Endothelial cell of umbilical vein (primary cell): ENCODE results near the gene VPS9D1. TPM values are rescaled to one million over a fixed set of nuclear protein-coding genes. Genes with fewer than 3 reads are reported as not detected.

ENCODE experiments used
- BruUV-seq: library from RNA; stranded (reverse); fragments of 400-500 nt; replicated peaks from 2 replicates; lab custom pipeline; 2021; lab: Mats Ljungman, UMichigan
- CTCF ChIA-PET: fragments of 300-600, 350-600 bp; sonication (Branson Sonifier 250); formaldehyde crosslinking; loops from one replicate; lab custom pipeline; 2021; ENCODE audit warnings: antibody characterized with exemption, inconsistent platforms; lab: Charles Lee
- POLR2A ChIA-PET: fragments of 300-600, 350-600 bp; sonication (Branson Sonifier 250); formaldehyde crosslinking; loops from one replicate; lab custom pipeline; 2021; ENCODE audit warnings: antibody characterized with exemption, inconsistent platforms; lab: Charles Lee
- DNase-seq: peaks from one replicate; pipeline ENCODE4 v3.0.0-alpha.2; 2011; ENCODE audit warnings: low read depth, low spot score
- FAIRE-seq: peaks from 2 replicates; lab custom pipeline; 2011; peaks lifted over from hg19 to GRCh38; lab: Jason Lieb, UNC
- H2AFZ ChIP-seq: 2 replicates; pipeline ENCODE4 v1.6.0; 2012; ENCODE audit warnings: low read depth, low read length, control low read depth, inconsistent platforms
- H3K27ac ChIP-seq: 2 replicates; pipeline ENCODE4 v1.5.1; 2011; ENCODE audit warnings: low read depth, mild to moderate bottlenecking, control low read depth, low read length, moderate library complexity; ENCODE audit not compliant: insufficient read depth
- H3K27me3 ChIP-seq, 2 experiments: 2 replicates each; pipeline versions ENCODE4 v1.6.0 to v1.6.1; 2011; ENCODE audit warnings: low read length in 2 of 2, mixed read lengths in 1 of 2; ENCODE audit not compliant: control insufficient read depth in 2 of 2, insufficient read depth in 2 of 2
- H3K36me3 ChIP-seq, 2 experiments: 2 replicates in 1 of 2; 3 replicates in 1 of 2; pipeline ENCODE4 v1.5.1; 2011; ENCODE audit warnings: low read length in 2 of 2, mild to moderate bottlenecking in 1 of 2, moderate library complexity in 1 of 2; ENCODE audit not compliant: control insufficient read depth in 2 of 2, insufficient read depth in 2 of 2; ENCODE audit errors: extremely low read depth in 1 of 2
- H3K4me1 ChIP-seq: 3 replicates; pipeline ENCODE4 v1.5.1; 2011; ENCODE audit warnings: mild to moderate bottlenecking, low read length; ENCODE audit not compliant: control insufficient read depth, insufficient read depth; ENCODE audit errors: extremely low read depth
- H3K4me2 ChIP-seq: 2 replicates; pipeline ENCODE4 v1.6.1; 2011; ENCODE audit warnings: low read length, control low read depth, mixed read lengths; ENCODE audit not compliant: insufficient read depth
- H3K4me3 ChIP-seq, 3 experiments: fragments of 200-600 bp in 1 of 3; sonication (generic), shearing (Covaris generic) in 1 of 3; replicated peaks in 1 of 3; 2 replicates each; pipeline ENCODE4 v1.5.1; 2011 to 2016; ENCODE audit warnings: control low read depth in 3 of 3, low read length in 3 of 3, mild to moderate bottlenecking in 2 of 3, inconsistent platforms in 1 of 3, low read depth in 1 of 3, moderate library complexity in 1 of 3; ENCODE audit not compliant: insufficient read depth in 1 of 3
- H3K79me2 ChIP-seq: 2 replicates; pipeline ENCODE4 v1.6.0; 2012; ENCODE audit warnings: low read length, inconsistent platforms; ENCODE audit not compliant: control insufficient read depth, insufficient read depth
- H3K9ac ChIP-seq: replicated peaks from 2 replicates; pipeline ENCODE3; 2011; ENCODE audit warnings: low read length, control low read depth; ENCODE audit not compliant: insufficient read depth; ENCODE audit errors: extremely low read depth
- H3K9me1 ChIP-seq: replicated peaks from 3 replicates; pipeline ENCODE4 v1.6.0; 2011; ENCODE audit warnings: mild to moderate bottlenecking, low read length; ENCODE audit not compliant: control insufficient read depth, insufficient read depth; ENCODE audit errors: extremely low read depth
- H3K9me3 ChIP-seq: replicated peaks from 2 replicates; pipeline ENCODE4 v1.5.1; 2012; ENCODE audit warnings: low read length, inconsistent platforms; ENCODE audit not compliant: control insufficient read depth, insufficient read depth
- H4K20me1 ChIP-seq: replicated peaks from 2 replicates; pipeline ENCODE3; 2011; ENCODE audit warnings: mild to moderate bottlenecking, low read length; ENCODE audit not compliant: control insufficient read depth, insufficient read depth; ENCODE audit errors: extremely low read depth
- EZH2 ChIP-seq: IDR thresholded peaks from 2 replicates; pipeline ENCODE4 v1.6.1; 2012; ENCODE audit warnings: borderline replicate concordance, low read depth, mild to moderate bottlenecking, moderate library complexity, low read length, inconsistent platforms; ENCODE audit not compliant: severe bottlenecking
- FOS ChIP-seq: IDR thresholded peaks from 2 replicates; pipeline ENCODE4 v1.6.1; 2011; ENCODE audit warnings: mild to moderate bottlenecking, low read length, moderate library complexity, borderline replicate concordance; ENCODE audit not compliant: insufficient read depth
- GATA2 ChIP-seq: IDR thresholded peaks from 2 replicates; pipeline ENCODE4 v1.7.0; 2011; ENCODE audit warnings: low read depth, mild to moderate bottlenecking, moderate library complexity, mixed read lengths, low read length; ENCODE audit not compliant: insufficient read length, insufficient read depth
- JUN ChIP-seq: IDR thresholded peaks from 2 replicates; pipeline ENCODE4 v1.6.1; 2011; ENCODE audit warnings: borderline replicate concordance, low read depth; ENCODE audit not compliant: insufficient read length, insufficient read depth
- MYC ChIP-seq: IDR thresholded peaks from one replicate; pipeline ENCODE4 v1.6.1; 2011; ENCODE audit warnings: mild to moderate bottlenecking, low read depth, low read length
- POLR2A ChIP-seq: IDR thresholded peaks from 2 replicates; pipeline ENCODE4 v1.6.1; 2012; ENCODE audit warnings: low read depth, mild to moderate bottlenecking, control low read depth, low read length
- POLR2AphosphoS5 ChIP-seq: IDR thresholded peaks from 2 replicates; pipeline ENCODE4 v1.6.1; 2012; ENCODE audit warnings: low read depth, mild to moderate bottlenecking, control low read depth, low read length, moderate library complexity; ENCODE audit not compliant: insufficient read depth
- dilution Hi-C: fragments of 300-500 bp; cut with MboI; formaldehyde crosslinking; loops from one replicate; pipeline ENCODE4 v1.15.0; 2019; ENCODE audit warnings: low sequenced_read_pairs; ENCODE audit not compliant: extremely low pct_ligation_motif_present
- intact Hi-C: fragments of 100-400 bp; cut with micrococcal nuclease; formaldehyde crosslinking; loops from one replicate; pipeline ENCODE4 v1.10.0; 2022
- polyA plus RNA-seq, 4 experiments: library from polyadenylated mRNA; depleted of rRNA in 3 of 4; stranded (reverse) in 3 of 4; unstranded in 1 of 4; fragments of >200 nt; gene quantifications; 2 replicates each; pipeline versions ENCODE4 v1.2.1 to v1.2.3, GENCODE V29; 2011 to 2012; ENCODE audit warnings: missing spikeins in 1 of 4
- total RNA-seq: library from RNA; stranded (reverse); gene quantifications from 2 replicates; pipeline ENCODE4 v1.2.3, GENCODE V29; 2021
- TF ChIP-seq, protein P1 (sequence below): IDR thresholded peaks from 2 replicates; pipeline ENCODE4 v1.6.1; 2011; ENCODE audit not compliant: insufficient read depth, insufficient read length
- TF ChIP-seq, protein P2 (sequence below), 2 donors: IDR thresholded peaks; 1 replicate in 1 of 2; 2 replicates in 1 of 2; pipeline ENCODE4 v1.5.1; 2011; ENCODE audit warnings: low read length in 2 of 2, mild to moderate bottlenecking in 2 of 2, moderate library complexity in 2 of 2, control low read depth in 1 of 2, inconsistent platforms in 1 of 2, low read depth in 1 of 2; ENCODE audit not compliant: insufficient read depth in 1 of 2; ENCODE audit errors: extremely low read depth in 1 of 2

Gene VPS9D1
- total and polyA plus RNA-seq, 2 donors (not counting 3 experiments of a cell fraction or from before 2014, with no cell fraction given), result 15.5 to 17.3 TPM

DNA sequence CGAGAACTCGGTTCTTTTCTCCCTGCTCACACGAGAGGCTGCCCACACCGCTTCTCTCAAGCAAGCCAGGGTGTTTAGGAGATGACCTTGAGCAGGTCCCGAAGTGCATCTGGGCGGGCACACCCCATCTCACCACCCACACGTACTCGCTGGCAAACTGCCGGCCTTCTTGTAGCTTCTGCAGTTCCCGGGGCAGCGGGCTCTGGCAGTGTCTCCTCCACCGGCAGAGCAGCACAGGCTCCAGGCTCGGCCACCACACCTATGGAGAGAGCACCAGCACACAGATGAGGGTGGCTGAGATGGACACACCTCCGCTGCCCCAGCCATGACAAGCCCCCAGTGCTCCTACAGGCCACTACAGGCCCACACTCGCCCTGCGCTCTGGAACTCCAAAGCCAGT is 24.1 kb upstream of the VPS9D1 start:
- no peaks in the 10 kb centered on the region for H3K9me1 ChIP-seq
- CTCF ChIA-PET, result no interaction called here

More for the DNA sequence above, 24.1 kb upstream of the VPS9D1 start:
- no TSS peak for BruUV-seq
- H3K9me3 ChIP-seq, result no peaks in the 10 kb centered on the region
- no peaks in the 10 kb centered on the region for H3K79me2 ChIP-seq
- H3K4me3 ChIP-seq, result no peak overlapping the region
- H3K36me3 ChIP-seq, result peaks cover 5% of the 10 kb centered on the region in 2 experiments
- POLR2A ChIA-PET, result no interaction called here
- no peaks in the 10 kb centered on the region for H3K27me3 ChIP-seq
- DNase-seq, result no peak
- H2AFZ ChIP-seq, result no peak overlapping the region
- dilution Hi-C loops, result no loop called here
- no peak overlapping the region for H3K9ac ChIP-seq
- FAIRE-seq, result no peak
- no peak for TF ChIP-seq FOS
- TF ChIP-seq, protein P1, sequence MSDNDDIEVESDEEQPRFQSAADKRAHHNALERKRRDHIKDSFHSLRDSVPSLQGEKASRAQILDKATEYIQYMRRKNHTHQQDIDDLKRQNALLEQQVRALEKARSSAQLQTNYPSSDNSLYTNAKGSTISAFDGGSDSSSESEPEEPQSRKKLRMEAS, result no peak
- TF ChIP-seq POLR2A, result no peak
- TF ChIP-seq POLR2AphosphoS5, result no peak
- TF ChIP-seq GATA2, result no peak
- TF ChIP-seq, protein P2, sequence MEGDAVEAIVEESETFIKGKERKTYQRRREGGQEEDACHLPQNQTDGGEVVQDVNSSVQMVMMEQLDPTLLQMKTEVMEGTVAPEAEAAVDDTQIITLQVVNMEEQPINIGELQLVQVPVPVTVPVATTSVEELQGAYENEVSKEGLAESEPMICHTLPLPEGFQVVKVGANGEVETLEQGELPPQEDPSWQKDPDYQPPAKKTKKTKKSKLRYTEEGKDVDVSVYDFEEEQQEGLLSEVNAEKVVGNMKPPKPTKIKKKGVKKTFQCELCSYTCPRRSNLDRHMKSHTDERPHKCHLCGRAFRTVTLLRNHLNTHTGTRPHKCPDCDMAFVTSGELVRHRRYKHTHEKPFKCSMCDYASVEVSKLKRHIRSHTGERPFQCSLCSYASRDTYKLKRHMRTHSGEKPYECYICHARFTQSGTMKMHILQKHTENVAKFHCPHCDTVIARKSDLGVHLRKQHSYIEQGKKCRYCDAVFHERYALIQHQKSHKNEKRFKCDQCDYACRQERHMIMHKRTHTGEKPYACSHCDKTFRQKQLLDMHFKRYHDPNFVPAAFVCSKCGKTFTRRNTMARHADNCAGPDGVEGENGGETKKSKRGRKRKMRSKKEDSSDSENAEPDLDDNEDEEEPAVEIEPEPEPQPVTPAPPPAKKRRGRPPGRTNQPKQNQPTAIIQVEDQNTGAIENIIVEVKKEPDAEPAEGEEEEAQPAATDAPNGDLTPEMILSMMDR (IDR thresholded peaks at IDR 0.05; ENCODE audit: extremely low read depth in 1 of 2, insufficient read depth in 1 of 2, low read depth in 1 of 2, low read length in 2 of 2), result no peak
- no peak for TF ChIP-seq MYC
- TF ChIP-seq JUN, result no peak
- no peak for TF ChIP-seq EZH2
- no peaks in the 10 kb centered on the region for H3K4me1 ChIP-seq
- H3K27ac ChIP-seq, result no peak overlapping the region
- no peak overlapping the region for H3K4me2 ChIP-seq
- intact Hi-C loops, result no loop called here
- no peaks in the 10 kb centered on the region for H4K20me1 ChIP-seq
